ENCODE results near the gene ACTL6B. TPM values are rescaled to one million over a fixed set of nuclear protein-coding genes. Genes with fewer than 3 reads are reported as not detected.
"Not testable (repeated sequence)": the region's sequence is repeated elsewhere in the genome, so short reads cannot be mapped to it uniquely, and the experiment has no call there.

ACTL6B gene
- total RNA-seq (0.05 TPM), polyA plus RNA-seq (0.18 TPM)
- long read RNA-seq, donor 1 = 0 reads
- long read RNA-seq, donor 2 = 0 reads
- long read RNA-seq, donor 3 = 0 reads
- long read RNA-seq, donor 4 = 0 reads
- long read RNA-seq, donor 5 = 0 reads
- long read RNA-seq, donor 6 = 0 reads
- long read RNA-seq, donor 7 = 0 reads
- long read RNA-seq, donor 8 = 0 reads
- long read RNA-seq, donor 9 = 0 reads
- long read RNA-seq, donor 10 = 0 reads

DNA sequence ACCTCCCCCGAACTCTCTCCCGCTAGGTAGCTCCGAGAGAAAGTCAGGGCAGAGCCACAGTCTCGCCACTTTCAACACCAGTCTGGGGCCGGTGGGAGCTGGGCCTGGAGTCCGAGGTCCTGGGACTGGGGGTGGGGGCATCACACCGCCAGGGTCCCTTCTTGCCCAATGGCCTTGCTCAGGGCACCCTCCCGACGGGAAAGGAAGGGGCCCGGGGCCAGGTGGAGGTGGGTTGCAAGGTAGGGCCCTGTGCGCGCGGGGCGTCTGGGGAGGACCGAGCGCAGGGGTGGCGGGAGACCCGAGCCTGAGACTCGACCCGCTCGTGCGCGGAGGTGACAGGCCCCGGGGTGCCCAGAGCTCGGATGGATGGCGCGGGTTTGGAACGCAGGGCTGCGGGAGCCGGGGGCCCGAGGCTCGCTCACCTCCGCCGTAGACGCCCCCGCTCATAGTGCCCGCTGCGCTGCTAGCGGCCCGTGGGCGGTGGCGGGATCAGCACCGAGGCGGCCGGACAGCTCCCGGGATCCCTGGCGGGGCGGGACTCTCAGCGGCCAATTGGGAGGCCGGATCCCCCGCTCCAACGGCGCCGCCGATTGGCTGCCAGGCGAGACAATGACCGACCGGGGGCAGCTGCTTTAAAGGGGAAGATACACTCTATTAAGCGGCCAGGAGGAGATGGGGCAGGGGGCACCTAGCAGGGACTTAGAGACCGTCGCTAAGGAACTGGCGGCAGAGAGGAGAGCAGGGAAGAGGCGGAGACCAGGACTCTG, at the start of gene ACTL6B:
Gene ACTL6B (minus strand): TSS at position 541 of the 767 bp plus-strand sequence. CDS start 94 bp downstream, at position 447.
- WGBS = 17% methylated on average over 63 of the region's 63 CpGs
- Histone ChIP-seq H3K36me3 (ENCODE audit: control insufficient read depth in 2 of 2, insufficient read depth in 2 of 2, low read length in 1 of 2) (no peaks in the 10 kb centered on the region), H3K27ac (ENCODE audit: low read depth in 1 of 2, low read length in 1 of 2) (no peak within 1 kb of the TSS), H3K9me3 (ENCODE audit: control insufficient read depth in 2 of 2, insufficient read depth in 1 of 2, low read length in 1 of 2) (peaks cover 6 to 17% of the 10 kb centered on the region in 2 donors), H3K4me3 (ENCODE audit: low read length in 2 of 2) (no peak within 1 kb of the TSS), H3K4me1 (ENCODE audit: control insufficient read depth in 2 of 2, insufficient read depth in 2 of 2, low read length in 2 of 2) (no peaks in the 10 kb centered on the region), H3K27me3 (ENCODE audit: control insufficient read depth in 2 of 2, insufficient read depth in 1 of 2, low read length in 1 of 2) (peaks cover 21 to 59% of the 10 kb centered on the region in 2 donors)
- DNase-seq (ENCODE audit: low read depth in 6 of 9, low spot score in 9 of 9) = peak in 2 of 9 donors; percentile 32 to 52

DNA sequence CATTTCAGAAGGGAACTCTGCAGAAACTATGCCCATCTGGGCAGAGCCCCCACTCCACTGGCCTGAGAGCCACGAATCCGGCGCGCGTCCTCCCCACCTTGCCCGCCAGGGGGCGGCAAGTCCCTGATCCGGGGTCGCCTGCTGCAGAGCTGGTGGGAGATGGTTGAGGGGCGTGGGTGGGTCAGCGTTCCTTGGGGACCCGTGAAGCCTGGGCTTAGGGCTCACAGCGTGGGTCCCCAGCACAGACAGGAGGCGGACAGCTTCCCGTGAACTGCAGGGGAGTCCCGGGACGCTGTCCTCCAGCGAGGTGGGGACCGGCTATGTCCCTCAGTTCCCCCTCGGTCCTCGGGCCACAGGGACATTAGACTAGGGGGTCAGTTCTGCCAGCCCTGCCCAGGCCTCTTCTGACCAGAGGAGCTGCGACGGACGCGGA, 49.1 kb upstream of the ACTL6B start:
- WGBS = under 1% methylated on average over 25 of the region's 25 CpGs
- Histone ChIP-seq H3K27ac (ENCODE audit: low read depth in 1 of 2, low read length in 1 of 2) (peak overlapping the region; percentile 88 to 89), H3K4me1 (ENCODE audit: control insufficient read depth in 2 of 2, insufficient read depth in 2 of 2, low read length in 2 of 2) (peaks cover 10 to 20% of the 10 kb centered on the region in 2 donors), H3K27me3 (ENCODE audit: control insufficient read depth in 2 of 2, insufficient read depth in 1 of 2, low read length in 1 of 2) (peaks cover 0 to 9% of the 10 kb centered on the region in 2 donors), H3K36me3 (ENCODE audit: control insufficient read depth in 2 of 2, insufficient read depth in 2 of 2, low read length in 1 of 2) (peaks cover 0 to 15% of the 10 kb centered on the region in 2 donors), H3K4me3 (ENCODE audit: low read length in 2 of 2) (peak overlapping the region; percentile 84 to 93), H3K9me3 (ENCODE audit: control insufficient read depth in 2 of 2, insufficient read depth in 1 of 2, low read length in 1 of 2) (no peaks in the 10 kb centered on the region)
- peak in 8 of 9 donors; percentile 39 to 79 (median 62) for DNase-seq (ENCODE audit: low read depth in 6 of 9, low spot score in 9 of 9)

DNA sequence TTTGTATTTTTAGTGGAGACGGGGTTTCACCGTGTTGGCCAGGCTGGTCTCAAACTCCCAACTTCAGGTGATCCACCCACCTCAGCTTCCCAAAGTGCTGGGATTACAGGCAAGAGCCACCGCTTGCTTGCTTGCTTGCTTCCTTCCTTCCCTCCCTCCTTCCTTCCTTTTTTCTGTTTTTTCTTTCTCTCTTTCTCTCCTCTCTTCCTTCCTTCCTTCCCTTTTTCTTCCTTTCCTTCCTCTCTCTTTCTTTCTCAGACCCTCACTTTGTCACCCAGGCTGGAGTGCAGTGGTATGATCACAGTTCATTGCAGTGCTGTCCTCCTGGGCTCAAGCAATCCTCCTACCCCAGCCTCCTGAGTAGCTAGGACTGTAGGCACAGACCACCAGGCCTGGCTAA, 44.8 kb upstream of the ACTL6B start:
- WGBS = 92% methylated on average over 3 of the region's 3 CpGs
- not testable (repeated sequence) for H3K36me3 ChIP-seq (ENCODE audit: control insufficient read depth in 2 of 2, insufficient read depth in 2 of 2, low read length in 1 of 2); H3K9me3 ChIP-seq (ENCODE audit: control insufficient read depth in 2 of 2, insufficient read depth in 1 of 2, low read length in 1 of 2); H3K4me3 ChIP-seq (ENCODE audit: low read length in 2 of 2); DNase-seq (ENCODE audit: low read depth in 6 of 9, low spot score in 9 of 9); H3K27ac ChIP-seq (ENCODE audit: low read depth in 1 of 2, low read length in 1 of 2)
- H3K4me1 ChIP-seq (ENCODE audit: control insufficient read depth in 2 of 2, insufficient read depth in 2 of 2, low read length in 2 of 2) = peaks cover 4 to 10% of the 10 kb centered on the region in 2 donors
- H3K27me3 ChIP-seq (ENCODE audit: control insufficient read depth in 2 of 2, insufficient read depth in 1 of 2, low read length in 1 of 2) = peaks cover 0 to 43% of the 10 kb centered on the region in 2 donors

DNA sequence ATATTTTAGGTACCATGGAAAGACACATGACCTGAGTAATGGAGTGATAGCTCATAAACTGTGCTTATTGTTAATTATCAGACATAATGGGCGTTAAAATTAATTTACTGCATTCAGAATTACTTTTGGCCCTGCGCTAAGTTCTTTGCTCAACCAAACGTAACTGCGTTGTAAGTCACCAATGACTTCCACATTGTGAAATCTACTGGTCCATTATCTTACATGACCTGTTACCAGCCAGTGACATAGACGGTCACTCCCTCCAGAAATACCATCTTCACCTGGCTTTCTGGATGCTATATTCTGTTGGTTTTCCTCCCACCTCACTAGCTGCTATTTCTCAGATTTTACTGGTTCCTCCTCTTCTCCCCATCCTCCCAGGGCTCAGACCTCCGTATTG, 42.8 kb upstream of the ACTL6B start:
- H3K36me3 ChIP-seq (ENCODE audit: control insufficient read depth in 2 of 2, insufficient read depth in 2 of 2, low read length in 1 of 2) = no peaks in the 10 kb centered on the region
- H3K27ac ChIP-seq (ENCODE audit: low read depth in 1 of 2, low read length in 1 of 2) = no peak overlapping the region
- H3K4me3 ChIP-seq (ENCODE audit: low read length in 2 of 2) = no peak overlapping the region
- no peaks in the 10 kb centered on the region for H3K9me3 ChIP-seq (ENCODE audit: control insufficient read depth in 2 of 2, insufficient read depth in 1 of 2, low read length in 1 of 2)
- WGBS = 85% methylated on average over 6 of the region's 6 CpGs
- no peak for DNase-seq (ENCODE audit: low read depth in 6 of 9, low spot score in 9 of 9)
- peaks cover 0 to 9% of the 10 kb centered on the region in 2 donors for H3K4me1 ChIP-seq (ENCODE audit: control insufficient read depth in 2 of 2, insufficient read depth in 2 of 2, low read length in 2 of 2)
- H3K27me3 ChIP-seq (ENCODE audit: control insufficient read depth in 2 of 2, insufficient read depth in 1 of 2, low read length in 1 of 2) = peaks cover 3 to 60% of the 10 kb centered on the region in 2 donors

DNA sequence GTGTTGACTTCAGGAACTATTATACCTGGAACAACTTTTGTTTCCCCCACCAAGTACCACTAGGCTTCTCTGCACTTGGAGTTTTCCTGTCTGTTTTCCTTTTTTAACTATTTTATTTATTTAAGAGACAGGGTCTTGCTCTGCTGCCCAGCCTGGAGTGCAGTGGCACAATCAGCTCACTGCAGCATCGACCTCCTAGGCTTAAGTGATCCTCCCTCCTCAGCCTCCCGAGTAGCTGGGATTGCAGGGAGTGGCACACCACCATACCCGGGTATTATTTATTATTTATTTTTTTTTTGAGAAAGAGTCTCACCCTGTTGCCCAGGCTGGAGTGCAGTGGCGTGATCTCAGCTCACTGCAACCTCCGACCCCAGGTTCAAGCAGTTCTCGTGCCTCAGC, 39.9 kb upstream of the ACTL6B start:
- no peak for DNase-seq (ENCODE audit: low read depth in 6 of 9, low spot score in 9 of 9)
- 91% methylated on average over 6 of the region's 6 CpGs for WGBS
- no peak overlapping the region for H3K4me3 ChIP-seq (ENCODE audit: low read length in 2 of 2)

DNA sequence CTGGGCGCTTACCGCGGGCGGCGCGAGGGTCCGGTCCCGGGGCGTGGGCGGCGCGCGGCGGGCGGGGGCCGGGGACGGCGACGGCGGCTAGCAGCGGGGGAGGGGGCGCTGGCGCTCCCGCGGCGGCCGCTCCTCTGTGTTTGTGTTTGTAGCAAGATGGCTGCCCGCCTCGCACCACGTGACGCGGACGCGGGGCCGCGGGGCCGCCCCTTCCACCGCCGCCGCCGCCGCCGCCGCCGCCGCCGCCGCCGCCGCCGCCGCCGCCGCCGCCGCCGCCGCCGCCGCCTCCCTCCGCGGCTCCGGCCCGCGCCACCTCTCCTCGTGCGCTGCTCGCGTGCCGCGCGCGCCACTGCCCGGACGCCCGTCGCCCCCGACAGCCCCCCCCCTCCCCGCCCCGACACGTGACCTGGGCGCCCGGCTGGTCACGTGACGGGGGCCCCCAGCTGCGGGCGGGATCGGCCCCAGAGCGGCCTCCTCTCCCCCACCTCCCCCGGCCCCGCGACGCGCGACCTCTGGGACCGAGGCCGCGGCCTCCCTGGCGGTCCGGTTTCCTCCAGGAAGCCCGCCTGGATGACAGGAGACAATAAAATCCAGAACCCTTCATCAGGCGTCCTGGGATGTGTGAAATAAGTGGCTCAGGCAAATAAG, 38.0 kb upstream of the ACTL6B start, which contains the start of gene GIGYF1:
Gene GIGYF1 (minus strand): TSS at position 153 of the 648 bp plus-strand sequence. CDS start 6,012 bp downstream, outside the sequence.
- H3K9me3 ChIP-seq (ENCODE audit: control insufficient read depth in 2 of 2, insufficient read depth in 1 of 2, low read length in 1 of 2) = no peaks in the 10 kb centered on the region
- peak within 1 kb of the TSS; percentile 37 to 79 for H3K27ac ChIP-seq (ENCODE audit: low read depth in 1 of 2, low read length in 1 of 2)
- H3K4me1 ChIP-seq (ENCODE audit: control insufficient read depth in 2 of 2, insufficient read depth in 2 of 2, low read length in 2 of 2) = peaks cover 21 to 39% of the 10 kb centered on the region in 2 donors
- peak in 5 of 9 donors; percentile 23 to 75 (median 59) for DNase-seq (ENCODE audit: low read depth in 6 of 9, low spot score in 9 of 9)
- H3K27me3 ChIP-seq (ENCODE audit: control insufficient read depth in 2 of 2, insufficient read depth in 1 of 2, low read length in 1 of 2) = peaks cover 3 to 42% of the 10 kb centered on the region in 2 donors
- under 1% methylated on average over 78 of the region's 102 CpGs for WGBS
- H3K4me3 ChIP-seq (ENCODE audit: low read length in 2 of 2) = peak within 1 kb of the TSS; percentile 74 to 97
- peaks cover 6 to 11% of the 10 kb centered on the region in 2 donors for H3K36me3 ChIP-seq (ENCODE audit: control insufficient read depth in 2 of 2, insufficient read depth in 2 of 2, low read length in 1 of 2)

More for the DNA sequence above, 39.9 kb upstream of the ACTL6B start:
- H3K36me3 ChIP-seq (ENCODE audit: control insufficient read depth in 2 of 2, insufficient read depth in 2 of 2, low read length in 1 of 2) = peaks cover under 1% of the 10 kb centered on the region in 2 donors
- H3K27ac ChIP-seq (ENCODE audit: low read depth in 1 of 2, low read length in 1 of 2) = no peak overlapping the region
- peaks cover 3 to 56% of the 10 kb centered on the region in 2 donors for H3K27me3 ChIP-seq (ENCODE audit: control insufficient read depth in 2 of 2, insufficient read depth in 1 of 2, low read length in 1 of 2)
- peaks cover 19 to 30% of the 10 kb centered on the region in 2 donors for H3K4me1 ChIP-seq (ENCODE audit: control insufficient read depth in 2 of 2, insufficient read depth in 2 of 2, low read length in 2 of 2)
- no peaks in the 10 kb centered on the region for H3K9me3 ChIP-seq (ENCODE audit: control insufficient read depth in 2 of 2, insufficient read depth in 1 of 2, low read length in 1 of 2)

DNA sequence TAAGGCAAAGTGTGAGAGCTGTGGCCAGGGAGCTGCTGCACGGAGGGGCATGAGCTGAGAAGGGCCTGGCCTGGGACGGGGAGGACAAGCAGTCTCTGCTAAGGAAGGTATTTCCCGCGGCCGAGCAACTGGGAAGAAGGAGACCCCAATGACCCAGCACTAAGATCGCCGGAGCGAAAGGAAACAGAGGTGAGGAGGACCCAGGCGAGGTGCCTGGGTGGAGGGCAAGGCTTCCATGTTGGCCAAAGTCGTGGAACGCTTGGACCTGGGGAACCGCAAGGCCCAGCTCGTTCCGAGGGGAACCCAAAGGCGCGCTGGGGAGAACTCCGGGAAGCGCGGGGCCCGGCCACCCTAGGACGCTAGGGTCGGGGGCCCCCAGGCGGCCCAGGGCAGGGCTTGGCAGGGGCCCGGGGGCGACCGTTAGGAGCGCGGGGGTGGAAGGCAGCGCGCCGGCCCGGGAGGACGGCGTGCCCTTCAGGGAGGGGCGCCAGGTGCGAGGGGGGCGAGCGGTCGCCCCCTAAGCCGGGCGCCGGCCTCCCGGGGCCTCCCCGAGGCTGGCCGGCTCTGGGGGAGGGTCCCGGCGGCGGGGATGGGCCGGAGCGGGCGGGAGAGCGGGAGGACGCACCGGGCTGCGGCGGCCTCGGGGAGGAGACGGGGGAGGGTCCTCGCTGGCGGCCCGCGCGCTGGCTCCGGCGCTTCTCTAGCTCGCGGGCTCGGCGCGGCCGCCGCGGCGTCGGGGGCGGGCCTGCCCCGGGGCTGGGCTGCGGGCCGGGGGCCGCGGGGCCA, 37.3 kb upstream of the ACTL6B start:
- Histone ChIP-seq H3K36me3 (ENCODE audit: control insufficient read depth in 2 of 2, insufficient read depth in 2 of 2, low read length in 1 of 2) (peaks cover 13 to 18% of the 10 kb centered on the region in 2 donors), H3K4me3 (ENCODE audit: low read length in 2 of 2) (peak overlapping the region; percentile 74 to 97), H3K27ac (ENCODE audit: low read depth in 1 of 2, low read length in 1 of 2) (peak overlapping the region in 1 of 2 donors; percentile 79), H3K4me1 (ENCODE audit: control insufficient read depth in 2 of 2, insufficient read depth in 2 of 2, low read length in 2 of 2) (peaks cover 21 to 43% of the 10 kb centered on the region in 2 donors), H3K9me3 (ENCODE audit: control insufficient read depth in 2 of 2, insufficient read depth in 1 of 2, low read length in 1 of 2) (no peaks in the 10 kb centered on the region), H3K27me3 (ENCODE audit: control insufficient read depth in 2 of 2, insufficient read depth in 1 of 2, low read length in 1 of 2) (peaks cover 3 to 38% of the 10 kb centered on the region in 2 donors)
- under 1% methylated on average over 81 of the region's 81 CpGs for WGBS
- peak in 1 of 9 donors; percentile 33 for DNase-seq (ENCODE audit: low read depth in 6 of 9, low spot score in 9 of 9)

DNA sequence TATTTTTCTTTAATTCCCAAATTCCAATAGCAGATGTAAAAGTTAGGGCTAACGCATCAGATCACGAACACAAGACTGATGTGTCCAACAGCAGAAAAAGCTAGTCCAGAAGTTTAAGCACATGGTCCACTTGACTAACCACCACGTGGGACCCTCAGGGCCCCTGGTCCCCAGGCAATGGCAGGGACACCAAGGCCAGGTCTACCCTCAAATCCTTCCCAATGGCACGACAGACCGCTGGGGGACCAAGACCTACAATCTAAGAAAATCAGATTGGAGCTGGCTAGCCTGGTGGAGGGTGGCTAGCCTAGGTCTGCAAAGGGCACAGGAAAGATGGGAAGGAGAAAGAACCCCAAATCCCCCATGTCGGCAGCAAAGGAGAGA, 36.3 kb upstream of the ACTL6B start:
- H3K36me3 ChIP-seq (ENCODE audit: control insufficient read depth in 2 of 2, insufficient read depth in 2 of 2, low read length in 1 of 2) = peaks cover 23 to 28% of the 10 kb centered on the region in 2 donors
- H3K4me3 ChIP-seq (ENCODE audit: low read length in 2 of 2) = peak overlapping the region; percentile 74 to 97
- H3K27ac ChIP-seq (ENCODE audit: low read depth in 1 of 2, low read length in 1 of 2) = no peak overlapping the region
- DNase-seq (ENCODE audit: low read depth in 6 of 9, low spot score in 9 of 9) = no peak
- WGBS = 79% methylated on average over 6 of the region's 6 CpGs
- no peaks in the 10 kb centered on the region for H3K9me3 ChIP-seq (ENCODE audit: control insufficient read depth in 2 of 2, insufficient read depth in 1 of 2, low read length in 1 of 2)
- peaks cover 21 to 43% of the 10 kb centered on the region in 2 donors for H3K4me1 ChIP-seq (ENCODE audit: control insufficient read depth in 2 of 2, insufficient read depth in 2 of 2, low read length in 2 of 2)
- H3K27me3 ChIP-seq (ENCODE audit: control insufficient read depth in 2 of 2, insufficient read depth in 1 of 2, low read length in 1 of 2) = peaks cover 3 to 31% of the 10 kb centered on the region in 2 donors

Data from thymus (tissue), 14 donors.